GM18499 (cell line): ENCODE measurements around the gene GLRX3.

Experiments
- ATAC-seq: cut with Tn5 transposase; IDR thresholded peaks from one replicate; pipeline ENCODE4 v1.9.1; 2021; ENCODE audit warnings: moderate number of reproducible peaks; ENCODE audit not compliant: insufficient read depth, unreplicated experiment

GLRX3 gene

DNA sequence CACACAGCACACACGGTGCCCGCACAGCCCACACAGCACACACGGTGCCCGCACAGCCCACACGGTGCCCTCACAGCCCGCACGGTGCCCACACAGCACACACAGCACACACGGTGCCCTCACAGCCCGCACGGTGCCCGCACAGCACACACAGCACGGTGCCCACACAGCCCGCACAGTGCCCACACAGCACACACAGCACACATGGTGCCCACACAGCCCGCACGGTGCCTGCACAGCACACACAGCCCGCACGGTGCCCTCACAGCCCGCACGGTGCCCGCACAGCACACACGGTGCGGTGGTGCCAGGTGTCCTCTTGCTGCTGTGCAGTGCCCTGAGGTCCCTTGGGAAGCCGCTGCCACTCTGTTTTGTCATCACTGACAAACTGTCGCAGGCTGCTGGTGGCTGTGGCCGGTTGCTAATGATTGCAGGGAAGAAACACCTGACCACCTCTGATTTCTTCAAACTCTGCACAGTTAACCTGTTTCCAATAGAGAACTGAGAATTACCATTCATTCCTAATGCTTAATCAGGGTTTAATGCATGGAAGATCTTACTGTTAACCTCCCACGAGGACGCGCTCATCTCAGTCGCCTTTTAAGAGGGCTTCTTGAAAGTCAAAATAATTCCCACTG is 66.9 kb downstream of the GLRX3 start:
- no peak for ATAC-seq

DNA sequence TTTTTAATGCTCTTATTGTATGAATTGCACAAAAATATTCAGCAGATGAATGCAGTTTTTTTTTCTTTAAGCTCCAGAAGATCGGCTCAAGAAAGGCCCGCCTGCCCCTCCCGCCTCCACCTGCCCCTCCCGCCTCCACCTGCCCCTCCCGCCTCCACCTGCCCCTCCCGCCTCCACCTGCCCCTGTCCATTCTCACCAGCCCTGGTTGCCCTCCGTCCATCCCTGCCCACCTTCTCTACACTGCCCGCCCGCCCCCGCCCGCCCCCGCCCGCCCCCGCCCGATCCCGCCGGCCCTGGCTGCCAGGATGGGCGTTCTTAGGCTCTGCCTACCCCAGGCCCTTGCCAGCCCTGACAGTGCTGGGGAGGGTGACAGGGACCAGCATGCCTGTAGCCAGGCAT is 67.4 kb downstream of the GLRX3 start:
- ATAC-seq = no peak

DNA sequence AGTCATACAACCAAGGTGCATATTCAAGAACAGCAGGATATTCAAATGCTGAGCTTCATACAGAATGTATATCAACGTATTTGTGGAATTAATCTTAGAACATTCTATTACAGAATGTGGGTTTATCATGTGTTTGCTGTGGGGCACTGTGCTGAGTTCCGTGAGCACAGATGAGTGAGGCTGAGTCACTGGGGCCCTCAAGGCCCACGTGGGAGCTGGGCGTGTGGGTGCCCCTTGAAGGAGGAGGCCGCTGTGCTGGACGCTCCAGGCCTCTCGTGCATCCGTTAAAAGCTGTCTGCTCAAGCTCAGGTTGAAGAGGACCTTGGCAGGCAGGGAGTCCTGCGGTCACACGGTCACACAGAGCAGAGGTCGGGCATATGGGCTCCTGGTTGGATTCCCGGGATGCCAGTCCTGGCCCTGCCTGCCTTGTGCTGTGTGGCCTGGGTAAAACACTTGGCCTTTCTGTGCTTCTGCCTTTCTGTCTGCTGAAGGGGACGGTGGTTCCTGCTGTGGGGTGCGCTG is 70.1 kb downstream of the GLRX3 start:
- ATAC-seq = no peak

DNA sequence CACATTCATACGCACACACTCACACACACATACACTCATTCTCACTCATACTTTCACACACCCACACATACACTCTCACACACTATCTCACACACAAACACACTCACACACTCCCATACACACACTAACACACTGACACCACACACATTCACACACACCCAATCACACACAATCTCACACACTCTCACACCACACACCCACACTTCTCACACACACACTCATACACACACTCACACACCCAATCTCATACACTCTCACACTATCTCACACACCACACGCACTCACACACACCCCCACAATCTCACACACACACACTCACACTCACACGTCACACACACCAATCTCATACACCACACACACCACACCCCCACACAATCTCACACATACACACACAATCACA is 71.0 kb downstream of the GLRX3 start:
- no peak for ATAC-seq

DNA sequence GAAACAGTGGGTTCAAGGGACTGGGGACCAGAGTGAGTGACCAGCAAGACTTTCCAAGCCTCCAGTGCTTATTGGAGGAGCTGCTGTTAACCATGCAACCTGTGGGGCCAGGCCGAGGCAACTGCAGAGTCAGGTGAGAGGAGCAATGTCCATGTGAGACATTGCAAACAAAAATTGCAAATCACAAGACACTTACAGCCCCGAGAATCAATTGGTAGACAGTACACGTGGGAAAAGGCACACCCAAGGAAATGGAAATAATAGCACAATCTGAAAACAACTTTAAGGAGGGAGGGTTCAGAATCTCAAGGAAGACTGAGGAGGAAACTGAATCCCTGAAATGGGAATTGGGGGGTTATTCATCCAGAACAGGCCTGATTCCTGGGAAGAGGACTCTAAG is 72.6 kb downstream of the GLRX3 start:
- no peak for ATAC-seq

DNA sequence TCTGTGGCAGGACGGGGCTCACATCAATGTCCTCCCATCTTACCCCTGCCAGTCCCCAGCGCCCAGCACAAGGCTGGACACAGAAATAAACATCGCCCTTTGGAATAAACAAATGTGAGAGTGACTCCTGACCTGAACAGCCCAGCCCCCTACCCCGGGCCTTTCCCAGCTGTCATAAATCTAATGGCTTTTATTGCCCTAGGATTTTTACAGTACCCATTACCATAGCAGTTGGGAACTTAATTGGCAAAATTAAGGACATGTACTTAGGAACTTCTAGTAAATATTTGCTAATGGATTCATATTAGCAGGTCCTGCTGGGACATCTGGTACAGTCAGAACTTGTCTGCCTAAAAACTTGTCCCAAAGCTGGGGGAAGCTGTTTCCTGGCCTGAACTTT is 76.6 kb downstream of the GLRX3 start:
- ATAC-seq = no peak

DNA sequence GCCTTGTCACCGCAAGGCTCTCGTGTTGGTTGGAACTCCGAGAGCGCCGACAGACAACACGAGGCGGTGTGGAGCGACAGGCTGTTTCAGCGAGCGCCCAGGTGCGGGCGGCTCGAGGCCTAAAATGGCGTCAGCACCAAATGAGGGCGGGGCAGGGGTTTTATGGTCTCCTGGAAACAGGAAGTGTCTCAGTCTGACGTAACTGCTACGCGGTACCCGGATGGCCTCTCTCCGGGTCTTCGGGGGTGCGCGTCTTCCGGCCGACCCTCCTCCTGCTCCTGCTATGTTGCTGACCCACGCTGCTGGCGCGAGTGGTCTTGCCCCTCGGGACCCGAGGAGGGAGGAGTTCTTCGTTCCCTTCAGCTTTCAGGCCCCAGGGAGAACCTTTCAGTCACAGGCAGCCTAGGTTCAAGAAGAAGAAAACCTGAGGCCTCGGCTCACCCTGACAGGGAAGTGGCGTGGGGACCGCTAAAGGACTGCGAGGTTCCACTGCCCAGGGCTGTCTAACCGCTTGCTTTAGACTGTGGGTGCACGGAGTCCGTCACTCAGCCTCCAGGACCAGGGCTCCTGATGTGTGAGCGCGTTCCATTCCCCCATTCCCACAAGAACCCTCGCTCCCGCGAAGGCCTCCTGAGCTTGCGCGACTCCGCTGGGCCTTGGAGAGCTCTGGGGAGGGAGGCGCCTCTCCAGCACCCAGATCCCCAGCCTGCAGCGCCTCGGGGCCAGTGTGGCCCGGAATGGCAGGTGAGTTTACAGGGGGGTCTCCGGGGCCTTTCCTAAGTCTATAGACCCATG is 77.3 kb downstream of the GLRX3 start:
- no peak for ATAC-seq

DNA sequence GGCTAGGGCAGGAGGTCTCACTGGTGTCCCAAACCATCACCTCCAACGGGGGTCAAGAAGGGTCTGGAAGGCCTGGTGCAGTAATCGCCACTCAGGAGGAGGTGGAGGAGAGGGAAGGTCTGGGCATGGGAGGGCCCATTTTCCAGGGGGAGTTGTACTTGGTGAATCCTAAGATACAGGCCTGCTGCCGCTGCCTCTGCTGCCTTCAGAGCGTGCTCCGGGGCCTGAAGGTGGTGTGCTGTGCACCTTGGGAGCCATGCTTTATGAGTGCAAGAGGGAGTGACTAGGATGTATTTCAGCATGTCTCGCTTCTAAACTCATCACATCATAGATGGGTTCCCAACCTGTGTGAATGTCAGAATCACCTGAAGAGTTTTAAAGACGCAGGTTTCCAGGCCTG is 78.2 kb downstream of the GLRX3 start:
- no peak for ATAC-seq

DNA sequence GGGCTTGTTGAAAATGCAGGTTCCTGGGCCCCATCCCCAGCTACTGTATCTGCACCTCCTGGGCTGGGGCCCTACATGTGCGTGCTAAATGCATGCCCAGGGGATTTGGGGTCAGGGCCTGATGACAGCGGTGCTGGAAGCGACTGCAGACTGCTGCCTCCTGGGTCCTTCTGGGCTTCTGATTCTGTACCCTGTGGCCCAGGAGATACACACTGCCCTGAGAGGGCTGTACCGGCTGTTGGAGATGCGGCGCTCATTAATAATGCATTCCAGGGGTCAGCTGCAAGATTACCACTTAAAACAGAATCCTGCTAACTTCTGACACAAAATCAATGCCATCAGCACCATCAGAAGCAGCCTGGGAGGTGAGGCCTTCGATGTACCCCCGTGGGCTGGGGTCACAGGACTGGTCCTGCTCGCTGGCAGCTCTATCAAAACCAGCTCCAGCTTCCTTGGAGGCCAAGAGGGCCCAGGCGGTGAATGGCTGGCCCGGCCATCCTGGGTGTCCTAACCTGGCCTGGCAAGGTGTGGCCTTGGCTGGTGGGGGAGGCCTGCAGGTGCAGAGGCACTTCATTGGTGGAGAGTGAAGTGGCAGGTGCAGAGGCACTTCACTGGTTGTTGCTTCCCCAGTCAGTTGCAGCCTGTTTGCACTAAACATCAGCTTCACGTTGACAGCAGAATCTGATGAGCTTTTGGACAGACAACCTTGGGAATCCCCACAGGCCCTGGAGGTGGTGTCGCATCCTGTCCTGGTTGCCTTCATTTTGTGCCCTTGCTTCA is 79.2 kb downstream of the GLRX3 start:
- no peak for ATAC-seq

DNA sequence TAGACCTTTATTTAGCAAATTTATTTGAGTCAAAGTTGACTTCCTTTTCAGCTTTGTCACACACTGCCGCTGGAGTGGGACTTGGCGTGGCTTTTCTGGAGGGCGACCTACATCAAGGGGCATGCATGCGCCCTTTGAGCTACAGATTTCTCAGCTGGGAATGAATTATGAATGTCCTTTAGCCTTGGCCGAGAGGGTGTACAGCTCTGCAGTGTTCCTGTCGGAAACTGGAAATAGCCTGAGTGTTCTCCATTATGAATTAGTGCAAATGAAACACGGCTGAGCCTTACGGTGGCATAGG is 79.7 kb downstream of the GLRX3 start:
- ATAC-seq = no peak

DNA sequence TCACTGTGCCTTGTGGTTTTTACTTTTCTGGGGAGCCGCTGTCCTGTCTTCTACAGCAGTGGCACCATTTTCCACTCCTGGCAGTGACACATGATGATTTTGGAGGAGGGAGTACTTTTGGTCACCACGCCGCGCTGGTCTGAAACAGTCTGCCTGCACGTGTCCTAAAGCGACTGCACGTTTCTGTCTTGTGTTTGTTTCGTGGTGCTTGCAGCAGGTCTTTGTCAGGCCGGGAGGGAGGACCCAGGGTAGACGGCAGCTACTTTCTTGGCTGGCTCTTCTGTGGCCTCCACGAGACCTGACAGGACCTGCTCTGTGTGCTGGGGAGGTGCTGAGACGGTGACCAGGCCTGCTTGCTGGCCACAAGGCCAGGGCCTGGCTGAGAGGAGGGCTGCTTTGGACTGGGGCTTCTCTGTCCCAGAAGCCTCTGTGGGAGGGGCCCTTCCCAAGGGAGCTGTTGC is 82.0 kb downstream of the GLRX3 start:
- no peak for ATAC-seq

DNA sequence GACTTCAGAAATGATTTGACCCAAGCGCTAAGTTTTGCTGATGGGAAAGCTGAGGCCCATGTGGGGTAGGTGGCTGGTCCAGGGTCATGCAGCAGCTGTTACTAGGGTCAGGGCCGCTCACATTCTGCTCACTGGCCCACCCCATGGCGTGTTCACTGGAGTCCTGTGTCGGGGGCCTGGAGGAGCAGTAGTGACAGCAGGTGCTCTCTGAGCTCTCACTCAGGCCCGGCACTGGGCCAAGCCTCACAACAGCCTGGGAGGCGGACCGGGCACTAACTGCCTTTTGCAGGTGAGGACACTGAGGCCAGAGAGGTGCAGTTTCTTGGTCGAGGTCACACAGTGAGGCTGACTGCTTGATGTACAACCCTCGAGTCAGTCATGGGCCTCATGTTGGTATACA is 82.7 kb downstream of the GLRX3 start:
- no peak for ATAC-seq

DNA sequence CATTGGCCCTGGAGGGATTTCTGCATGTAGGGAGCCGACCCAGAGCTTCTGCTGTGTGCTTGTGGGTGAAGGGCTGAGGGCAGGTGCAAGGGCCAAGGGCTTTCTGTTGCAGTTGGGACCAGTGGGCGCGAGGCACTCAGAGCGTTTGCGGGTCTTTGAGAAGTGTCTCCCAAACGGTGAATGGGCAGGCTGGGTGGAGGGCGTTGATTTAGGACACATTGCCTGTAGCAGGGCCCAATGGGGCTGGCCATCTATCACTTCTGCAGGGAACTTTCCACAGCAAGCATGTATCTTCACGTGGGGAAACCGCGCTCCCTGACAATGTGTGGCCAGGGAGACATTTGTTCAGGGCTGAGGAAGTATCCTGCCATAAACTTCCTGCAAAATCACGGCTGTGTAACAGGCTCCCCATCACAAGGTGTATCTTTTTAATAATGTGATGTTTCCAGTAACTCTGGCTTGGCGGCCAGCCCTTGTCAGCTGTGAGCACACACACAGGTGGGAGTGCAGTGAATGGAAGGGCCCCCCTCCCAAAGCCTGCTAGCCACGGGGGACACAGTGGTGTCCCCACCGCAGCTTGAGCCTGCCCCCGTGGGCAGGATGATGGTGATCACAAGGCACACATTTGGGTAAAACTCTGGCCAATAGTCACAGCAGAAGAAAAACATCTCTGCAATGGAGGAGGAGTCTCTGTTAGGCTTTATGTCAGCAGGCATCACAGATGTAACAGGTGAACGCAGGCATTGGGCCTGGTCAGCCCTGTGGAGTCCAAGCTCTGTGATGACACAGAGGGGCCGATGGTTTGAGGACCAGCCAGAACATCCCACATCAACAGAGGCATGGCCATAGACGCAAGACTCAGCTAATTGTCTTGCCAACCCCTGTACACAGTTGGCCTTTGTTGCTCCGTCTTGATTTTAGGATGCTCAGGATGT is 84.3 kb downstream of the GLRX3 start:
- ATAC-seq = no peak

DNA sequence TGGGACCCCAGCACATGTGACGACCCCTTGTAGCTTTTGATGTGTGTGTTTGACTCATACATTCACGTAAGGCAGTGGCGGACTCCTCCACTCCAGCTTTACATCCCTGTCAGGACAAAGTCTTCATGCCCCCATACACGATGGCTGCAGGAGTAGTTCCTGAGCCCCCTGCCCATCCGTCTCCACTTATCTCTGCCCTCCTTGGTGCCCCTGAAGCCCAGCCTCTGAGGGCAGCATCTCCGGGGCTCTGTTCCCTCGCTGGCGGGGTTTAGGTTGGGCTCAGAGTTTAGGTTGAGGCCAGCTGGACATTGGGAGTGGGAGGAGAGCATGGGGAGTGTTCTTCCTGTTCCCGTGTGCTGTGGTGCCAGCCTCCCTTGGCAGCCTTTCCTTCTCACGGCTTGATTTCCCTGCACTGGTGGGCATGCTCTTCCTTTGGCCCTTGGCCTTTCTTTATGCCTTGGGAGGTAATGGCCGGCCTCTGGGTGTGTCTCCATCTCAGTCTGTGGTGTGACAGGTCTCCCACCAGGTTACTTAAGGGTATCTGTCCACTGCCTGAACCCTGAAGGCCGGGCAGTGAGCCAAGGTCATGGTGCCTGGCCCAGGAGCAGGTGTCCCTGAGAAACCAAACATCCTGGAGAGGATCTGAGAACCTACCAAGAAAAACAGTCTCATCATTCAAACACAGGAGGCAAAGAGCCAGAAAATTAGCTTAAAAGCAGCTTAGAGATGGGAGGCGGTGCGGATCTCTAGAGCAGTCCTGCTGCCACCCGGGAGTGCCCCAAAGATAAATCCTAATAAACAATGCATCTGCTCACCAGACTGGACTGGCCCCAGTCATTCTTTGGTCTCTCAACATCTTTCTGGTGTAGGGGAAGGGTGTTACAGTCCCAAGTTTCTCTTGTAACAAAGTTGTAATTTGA is 85.5 kb downstream of the GLRX3 start:
- no peak for ATAC-seq

DNA sequence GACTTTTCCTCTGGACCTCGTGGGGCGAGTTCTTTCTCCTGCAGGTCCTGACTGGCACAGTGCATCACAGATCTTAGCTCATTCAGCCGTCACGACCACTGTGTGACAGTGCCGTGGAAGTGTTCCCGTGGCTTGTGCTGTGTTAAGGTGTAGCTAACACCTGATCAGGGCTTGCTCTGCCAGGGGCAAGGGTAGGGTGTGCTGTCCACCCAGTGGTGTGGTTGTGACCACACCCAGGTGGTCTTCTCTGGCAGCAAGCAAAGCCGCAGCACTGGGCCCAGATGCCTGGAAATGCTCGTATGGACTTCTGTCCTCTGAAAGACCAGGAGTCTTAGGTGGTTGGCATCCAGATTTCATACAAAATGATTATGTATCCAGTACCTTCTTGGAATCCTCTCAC is 86.2 kb downstream of the GLRX3 start:
- no peak for ATAC-seq

DNA sequence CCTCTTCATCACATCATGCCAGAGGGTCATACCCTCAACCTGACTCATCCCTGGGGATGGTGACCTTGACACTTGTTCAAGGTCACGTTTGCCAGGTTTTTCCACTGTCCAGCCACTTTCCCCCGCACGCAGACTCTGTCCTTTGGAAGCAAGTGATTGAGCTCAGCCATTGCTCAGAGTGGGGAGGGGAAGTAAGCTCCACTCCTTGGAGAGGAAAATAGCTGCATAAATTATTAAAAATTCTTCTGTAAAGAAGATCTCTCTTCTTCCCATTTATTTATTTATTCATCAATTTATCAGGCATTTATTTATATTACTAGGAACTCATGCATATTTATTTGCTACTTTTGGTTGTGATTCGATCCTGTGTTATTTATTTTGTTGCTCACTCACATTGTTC is 88.0 kb downstream of the GLRX3 start:
- no peak for ATAC-seq

DNA sequence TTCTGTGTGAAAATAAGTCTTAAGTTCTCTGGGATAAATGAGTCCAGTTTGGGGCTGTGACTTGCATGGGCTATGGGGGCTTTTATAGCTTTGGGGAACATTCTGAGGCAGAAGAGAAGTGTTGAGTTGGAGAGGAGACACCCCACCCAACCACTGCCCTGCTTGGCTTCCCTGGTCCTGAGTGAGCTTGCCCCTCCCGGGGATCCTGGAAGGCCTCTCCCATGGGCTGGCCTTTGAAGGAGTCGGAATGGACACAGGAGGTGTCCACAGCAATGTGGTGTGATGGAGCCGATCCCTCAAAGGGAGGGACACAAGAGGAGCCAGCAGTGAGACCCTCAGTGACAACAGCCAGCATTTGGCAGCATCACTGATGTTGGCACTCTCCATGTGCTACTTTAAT is 89.8 kb downstream of the GLRX3 start:
- ATAC-seq = no peak

DNA sequence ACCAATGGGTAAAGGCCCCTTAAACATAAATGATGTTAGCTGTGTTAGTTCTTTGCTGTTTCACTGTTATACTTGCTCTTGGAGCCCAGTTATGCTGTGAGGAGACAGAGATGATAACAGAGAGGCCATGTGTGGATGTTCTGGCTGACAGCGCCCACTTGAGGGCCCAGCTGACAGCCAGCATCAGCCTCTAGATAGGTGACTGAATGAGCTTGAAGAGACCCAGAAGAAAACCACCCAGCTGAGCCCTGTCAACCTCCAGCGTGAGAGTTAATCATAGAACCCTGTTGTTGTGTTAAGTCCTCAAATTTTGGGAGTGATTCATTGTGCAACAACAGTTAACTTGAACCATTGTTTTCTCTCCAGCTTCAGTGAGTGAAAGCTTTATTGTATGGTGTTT is 91.7 kb downstream of the GLRX3 start:
- ATAC-seq = no peak
